Right lobe of liver (tissue), 6 donors: ENCODE results near the gene NFATC4. TPM values are rescaled to one million over a fixed set of nuclear protein-coding genes. Genes with fewer than 3 reads are reported as not detected.

Experiments
- ATAC-seq, 4 donors: fragments of 200-7000 bp; cut with Tn5 transposase; one replicate each; pipeline ENCODE4 v1.9.1; 2020; ENCODE audit warnings: mild to moderate bottlenecking in 4 of 4, moderate library complexity in 4 of 4
- DNase-seq, 3 donors: peaks; one replicate each; pipeline ENCODE4 v3.0.0-alpha.2; 2020
- H3K27ac ChIP-seq, 3 donors: fragments of 200-600 bp; one replicate each; pipeline ENCODE4 v1.8.0; 2022
- H3K27me3 ChIP-seq, 2 donors: fragments of 200-600 bp; one replicate each; pipeline ENCODE4 v1.8.0; 2022
- H3K36me3 ChIP-seq, 4 donors: fragments of 200-600 bp; sonication (generic) in 1 of 4; one replicate each; pipeline versions ENCODE4 v1.5.1 to v1.8.0; 2017 to 2022; ENCODE audit warnings: control low read depth in 1 of 4
- H3K4me1 ChIP-seq, 4 donors: fragments of 200-600 bp; sonication (generic) in 1 of 4; one replicate each; pipeline versions ENCODE4 v1.5.1 to v1.8.0; 2017 to 2022; ENCODE audit warnings: control low read depth in 1 of 4
- H3K4me3 ChIP-seq, 3 donors: fragments of 200-600 bp; one replicate each; pipeline ENCODE4 v1.8.0; 2022
- H3K9me3 ChIP-seq, 4 donors: fragments of 200-600 bp; sonication (generic) in 1 of 4; one replicate each; pipeline versions ENCODE4 v1.5.1 to v1.8.0; 2017 to 2022; ENCODE audit warnings: control low read depth in 1 of 4
- CTCF ChIP-seq, 4 donors: fragments of 200-600 bp in 3 of 4; fragments of 450-650 bp in 1 of 4; IDR thresholded peaks; one replicate each; pipeline versions ENCODE4 v1.5.1 to v1.8.0; 2016 to 2022; ENCODE audit warnings: antibody characterized with exemption in 4 of 4, mild to moderate bottlenecking in 2 of 4
- POLR2A ChIP-seq: fragments of 450-650 bp; IDR thresholded peaks from one replicate; pipeline ENCODE4 v1.6.1; 2017; ENCODE audit warnings: antibody characterized with exemption, mild to moderate bottlenecking
- WGBS: methylation state at CpG from one replicate; pipeline ENCODE4 v1.1.6; 2018; ENCODE audit warnings: low coverage, low lambda C conversion rate; ENCODE audit not compliant: insufficient coverage; ENCODE audit errors: missing lambda C conversion rate; 5-methylcytosine and 5-hydroxymethylcytosine counted together
- intact Hi-C, 2 donors: fragments of 100-400 bp; cut with DNase I; formaldehyde crosslinking; loops; one replicate each; pipeline versions ENCODE4 v1.11.2 to v1.14.1; 2022
- total RNA-seq, 6 experiments: library from RNA; depleted of rRNA in 2 of 6; stranded (reverse); fragments of >200 nt in 2 of 6; fragmentation: NEBNext Ultra II Directional in 3 of 6; extraction: Animal tissue kit (Norgen Biotek cat#: 25700) in 3 of 6; gene quantifications; one replicate each; pipeline versions ENCODE4 v1.1.0 to v1.2.4, GENCODE V29; 2016 to 2023
- donor health status: DM: no; HTN: yes; CAD: no.
- donor health status: DM: no; HTN: no; CAD: no.
- donor health status: DM: no; HTN: no; CAD: no.
- donor health status: DM: no; HTN: yes; CAD: no.
- donor health status: DM: no; HTN: yes; CAD: no.

NFATC4 gene
- total RNA-seq, 6 experiments from 2014 or later = 1.0 to 3.7 (median 2.0) TPM

- peak in 3 of 4 donors; percentile 4 to 10 (median 6) for ATAC-seq
- Histone ChIP-seq H3K4me3 (peak overlapping the region; percentile 59 to 62 (median 61)), H3K9me3 (no peaks in the 10 kb centered on the region), H3K27ac (peak overlapping the region; percentile 27 to 52 (median 50)), H3K27me3 (no peaks in the 10 kb centered on the region), H3K36me3 (no peaks in the 10 kb centered on the region), H3K4me1 (peaks cover 0 to 24% (median 0%) of the 10 kb centered on the region in 4 donors)
- intact Hi-C loops = no loop called here
- WGBS = 17% methylated on average over 6 of the region's 8 CpGs
- no peak for TF ChIP-seq CTCF (IDR thresholded peaks at IDR 0.05)
- TF ChIP-seq POLR2A = no peak
- no peak for DNase-seq
These were observed 31.5 kb downstream of the NFATC4 start for GRCh38 chr14:24399447-24399822.

- Histone ChIP-seq H3K27ac (peak overlapping the region in 1 of 3 donors; percentile 50), H3K9me3 (no peaks in the 10 kb centered on the region), H3K4me1 (peaks cover 0 to 24% (median 0%) of the 10 kb centered on the region in 4 donors), H3K4me3 (peak overlapping the region in 2 of 3 donors; percentile 59 to 61), H3K36me3 (no peaks in the 10 kb centered on the region), H3K27me3 (no peaks in the 10 kb centered on the region)
- intact Hi-C loops = no loop called here
- no peak for DNase-seq
- TF ChIP-seq POLR2A (no peak), CTCF (IDR thresholded peaks at IDR 0.05) (no peak)
- 32% methylated on average over 4 of the region's 4 CpGs for WGBS
- ATAC-seq = peak in 3 of 4 donors; percentile 22 to 51 (median 49)
These were observed 32.2 kb downstream of the NFATC4 start for GRCh38 chr14:24399999-24400718.

GRCh38 chr14:24401810-24402702 lies 34.1 kb downstream of the NFATC4 start:
- ATAC-seq (peak; percentile 37 to 45 (median 42)), DNase-seq (no peak)
- WGBS = 28% methylated on average over 7 of the region's 9 CpGs
- H3K4me1 ChIP-seq = peaks cover 0 to 24% (median 0%) of the 10 kb centered on the region in 4 donors
- H3K4me3 ChIP-seq = no peak overlapping the region
- TF ChIP-seq POLR2A (no peak), CTCF (IDR thresholded peaks at IDR 0.05) (no peak)
- no peak overlapping the region for H3K27ac ChIP-seq
- no peaks in the 10 kb centered on the region for H3K36me3 ChIP-seq
- intact Hi-C loops = no loop called here
- no peaks in the 10 kb centered on the region for H3K27me3 ChIP-seq
- H3K9me3 ChIP-seq = no peaks in the 10 kb centered on the region

GRCh38 chr14:24403294-24403998 lies 35.5 kb downstream of the NFATC4 start:
- H3K27ac ChIP-seq = no peak overlapping the region

More at GRCh38 chr14:24403294-24403998, 35.5 kb downstream of the NFATC4 start:
- TF ChIP-seq CTCF (IDR thresholded peaks at IDR 0.05) (no peak), POLR2A (no peak)
- Histone ChIP-seq H3K36me3 (no peaks in the 10 kb centered on the region), H3K4me1 (peaks cover 0 to 24% (median 0%) of the 10 kb centered on the region in 4 donors), H3K27me3 (no peaks in the 10 kb centered on the region), H3K9me3 (no peaks in the 10 kb centered on the region), H3K4me3 (no peak overlapping the region)
- no peak for DNase-seq
- no peak for ATAC-seq
- intact Hi-C loops = no loop called here
- WGBS = 46% methylated on average over 7 of the region's 7 CpGs
